Measurements from ENCODE around the gene SEMA3D. TPM values are rescaled to one million over a fixed set of nuclear protein-coding genes. Genes with fewer than 3 reads are reported as not detected.

The SEMA3D gene
- total RNA-seq, 1 experiment from 2014 or later = 1.4 TPM

DNA sequence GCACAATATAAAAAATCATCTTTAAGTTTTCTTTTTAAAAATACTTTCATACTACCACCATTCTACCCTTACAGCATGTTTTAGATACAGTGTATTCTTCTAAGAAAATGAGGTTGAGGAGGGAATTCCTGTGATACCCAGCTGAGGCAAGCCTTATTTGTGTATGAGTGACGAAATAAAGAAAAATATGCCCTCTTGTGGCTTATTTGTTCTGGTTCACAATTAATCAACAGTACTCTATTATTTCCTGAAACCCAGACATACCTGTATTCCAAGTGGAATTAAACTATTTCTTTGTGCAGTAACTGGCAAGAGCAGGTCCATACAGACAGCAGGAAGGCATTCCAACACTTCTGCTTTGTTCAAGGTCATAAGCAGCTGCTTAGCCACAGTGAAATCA is 4.5 kb upstream of the SEMA3D start (continued):
- TF ChIP-seq, protein P1, sequence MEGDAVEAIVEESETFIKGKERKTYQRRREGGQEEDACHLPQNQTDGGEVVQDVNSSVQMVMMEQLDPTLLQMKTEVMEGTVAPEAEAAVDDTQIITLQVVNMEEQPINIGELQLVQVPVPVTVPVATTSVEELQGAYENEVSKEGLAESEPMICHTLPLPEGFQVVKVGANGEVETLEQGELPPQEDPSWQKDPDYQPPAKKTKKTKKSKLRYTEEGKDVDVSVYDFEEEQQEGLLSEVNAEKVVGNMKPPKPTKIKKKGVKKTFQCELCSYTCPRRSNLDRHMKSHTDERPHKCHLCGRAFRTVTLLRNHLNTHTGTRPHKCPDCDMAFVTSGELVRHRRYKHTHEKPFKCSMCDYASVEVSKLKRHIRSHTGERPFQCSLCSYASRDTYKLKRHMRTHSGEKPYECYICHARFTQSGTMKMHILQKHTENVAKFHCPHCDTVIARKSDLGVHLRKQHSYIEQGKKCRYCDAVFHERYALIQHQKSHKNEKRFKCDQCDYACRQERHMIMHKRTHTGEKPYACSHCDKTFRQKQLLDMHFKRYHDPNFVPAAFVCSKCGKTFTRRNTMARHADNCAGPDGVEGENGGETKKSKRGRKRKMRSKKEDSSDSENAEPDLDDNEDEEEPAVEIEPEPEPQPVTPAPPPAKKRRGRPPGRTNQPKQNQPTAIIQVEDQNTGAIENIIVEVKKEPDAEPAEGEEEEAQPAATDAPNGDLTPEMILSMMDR (IDR thresholded peaks at IDR 0.05 in 2 of 3, conservative IDR thresholded peaks at IDR 0.05 in 1 of 3; ENCODE audit: borderline replicate concordance in 1 of 3, insufficient read depth in 1 of 3, low read depth in 2 of 3, low read length in 2 of 3) = peak; percentile 23 to 46 (median 33); a peak in 3 of 6 replicates

DNA sequence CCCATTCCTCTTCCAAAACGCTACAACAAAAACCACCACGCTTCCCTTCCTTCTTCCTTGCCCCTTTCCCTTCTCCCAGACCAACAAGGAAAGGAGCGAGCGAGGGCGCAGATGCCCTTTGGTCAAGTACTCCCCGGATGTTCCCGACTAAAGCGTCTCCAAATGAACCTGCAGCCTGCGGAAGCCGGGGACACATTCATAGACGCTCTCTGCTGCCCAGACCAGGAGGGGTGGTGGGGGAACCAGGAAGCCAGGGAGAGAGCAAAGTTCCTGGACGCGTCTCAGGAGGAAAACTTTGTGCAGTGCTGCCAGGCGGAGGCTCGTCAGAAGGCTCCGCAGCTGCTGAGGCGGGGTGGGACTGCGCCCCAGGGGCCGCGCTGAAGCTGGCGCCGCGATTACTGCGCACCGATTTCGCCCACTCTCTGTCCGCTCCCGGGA is 754 bp downstream of the SEMA3D start:
- H3K4me1 ChIP-seq (ENCODE audit: control insufficient read depth in 1 of 2, insufficient read depth in 2 of 2, low read length in 2 of 2) = peaks cover 5 to 8% of the 10 kb centered on the region in 2 experiments; a peak in 3 of 4 replicates
- TF ChIP-seq SIN3A (IDR thresholded peaks at IDR 0.05; ENCODE audit: low read depth) (no peak), POLR2A (IDR thresholded peaks at IDR 0.05; ENCODE audit: borderline replicate concordance, extremely low read depth, insufficient read depth, insufficient read length) (no peak), FOSL1 (IDR thresholded peaks at IDR 0.05; ENCODE audit: low read depth) (no peak), JUND (IDR thresholded peaks at IDR 0.05) (no peak), CEBPB (IDR thresholded peaks at IDR 0.05; ENCODE audit: low read depth) (no peak), SP1 (IDR thresholded peaks at IDR 0.05; ENCODE audit: low read depth) (no peak), EZH2phosphoT487 (IDR thresholded peaks at IDR 0.05; ENCODE audit: borderline replicate concordance) (no peak), EGR1 (IDR thresholded peaks at IDR 0.05; ENCODE audit: low read depth) (no peak), YY1 (IDR thresholded peaks at IDR 0.05; ENCODE audit: extremely low read depth, insufficient replicate concordance, low read depth, low read length) (no peak), ATF3 (IDR thresholded peaks at IDR 0.05) (no peak), ELF1 (IDR thresholded peaks at IDR 0.05; ENCODE audit: borderline replicate concordance, low read depth) (no peak), EZH2 (IDR thresholded peaks at IDR 0.05) (no peak), ZNF274 (IDR thresholded peaks at IDR 0.05; ENCODE audit: low read depth, low read length) (no peak)
- TF ChIP-seq, protein P2, sequence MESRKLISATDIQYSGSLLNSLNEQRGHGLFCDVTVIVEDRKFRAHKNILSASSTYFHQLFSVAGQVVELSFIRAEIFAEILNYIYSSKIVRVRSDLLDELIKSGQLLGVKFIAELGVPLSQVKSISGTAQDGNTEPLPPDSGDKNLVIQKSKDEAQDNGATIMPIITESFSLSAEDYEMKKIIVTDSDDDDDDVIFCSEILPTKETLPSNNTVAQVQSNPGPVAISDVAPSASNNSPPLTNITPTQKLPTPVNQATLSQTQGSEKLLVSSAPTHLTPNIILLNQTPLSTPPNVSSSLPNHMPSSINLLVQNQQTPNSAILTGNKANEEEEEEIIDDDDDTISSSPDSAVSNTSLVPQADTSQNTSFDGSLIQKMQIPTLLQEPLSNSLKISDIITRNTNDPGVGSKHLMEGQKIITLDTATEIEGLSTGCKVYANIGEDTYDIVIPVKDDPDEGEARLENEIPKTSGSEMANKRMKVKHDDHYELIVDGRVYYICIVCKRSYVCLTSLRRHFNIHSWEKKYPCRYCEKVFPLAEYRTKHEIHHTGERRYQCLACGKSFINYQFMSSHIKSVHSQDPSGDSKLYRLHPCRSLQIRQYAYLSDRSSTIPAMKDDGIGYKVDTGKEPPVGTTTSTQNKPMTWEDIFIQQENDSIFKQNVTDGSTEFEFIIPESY (IDR thresholded peaks at IDR 0.05; ENCODE audit: extremely low read depth, insufficient replicate concordance, low read length) = no peak
- TF ChIP-seq, protein P1 (IDR thresholded peaks at IDR 0.05 in 2 of 3, conservative IDR thresholded peaks at IDR 0.05 in 1 of 3; ENCODE audit: borderline replicate concordance in 1 of 3, insufficient read depth in 1 of 3, low read depth in 2 of 3, low read length in 2 of 3) = no peak
- peak overlapping the region; percentile 26; the same call in 1 of the 2 replicates for H3K9ac ChIP-seq (ENCODE audit: low read length)
- peak overlapping the region; percentile 62 to 66 for H3K4me3 ChIP-seq (replicated peaks in 1 of 2; ENCODE audit: low read depth in 1 of 2, low read length in 2 of 2)
- no peak overlapping the region; the same call in 1 of the 2 replicates for H3K27ac ChIP-seq (ENCODE audit: low read depth, low read length)
- H3K4me2 ChIP-seq (ENCODE audit: low read length) = peak overlapping the region; percentile 81
- DNase-seq (ENCODE audit: low read depth, low spot score) = no peak
- no peaks in the 10 kb centered on the region for H3K9me2 ChIP-seq (ENCODE audit: insufficient read depth)
- no peaks in the 10 kb centered on the region for H3K36me3 ChIP-seq (ENCODE audit: control insufficient read depth in 1 of 2, insufficient read depth in 2 of 2, low read length in 2 of 2)
- RAD21 ChIA-PET (ENCODE audit: low non-redundant PET in 1 of 2, low total read pairs in 2 of 2, uncharacterized antibody in 2 of 2, unreplicated experiment in 2 of 2) = no interaction called here
- no peaks in the 10 kb centered on the region for H4K20me1 ChIP-seq (ENCODE audit: insufficient read depth)
- H3K9me3 ChIP-seq (ENCODE audit: control insufficient read depth in 1 of 2, insufficient read depth in 1 of 2, low read depth in 1 of 2, low read length in 2 of 2) = no peaks in the 10 kb centered on the region
- peak overlapping the region; percentile 75 for H2AFZ ChIP-seq (ENCODE audit: low read depth, low read length, poor library complexity, severe bottlenecking)
- no peaks in the 10 kb centered on the region for H3K27me3 ChIP-seq (ENCODE audit: insufficient read depth, low read length)
- CTCF ChIA-PET = interaction anchor here (1.3 kb wide), 1 partner anchor 644 kb away, joined by 5 read pairs; no protein-coding TSS in a partner anchor
- ATAC-seq = peak; percentile 57
- BruUV-seq (replicated peaks) = no TSS peak
- POLR2A ChIA-PET = no interaction called here
- intact Hi-C loops (cut with micrococcal nuclease) = loop anchor here (5.0 to 10.0 kb wide), 2 partner anchors 279 to 566 kb away; no protein-coding TSS in a partner anchor
- H3K79me2 ChIP-seq (ENCODE audit: insufficient read depth, low read length) = no peaks in the 10 kb centered on the region
